ENCODE results near the gene NBPF15. TPM values are rescaled to one million over a fixed set of nuclear protein-coding genes. Genes with fewer than 3 reads are reported as not detected.
"Not testable (repeated sequence)": the region's sequence is repeated elsewhere in the genome, so short reads cannot be mapped to it uniquely, and the experiment has no call there.

Gene NBPF15
- total and polyA plus RNA-seq, 9 of the 15 experiments (the other 6 are each of a cell fraction or from before 2014, with no cell fraction given): 1.8 to 13.2 (median 6.0) TPM

DNA sequence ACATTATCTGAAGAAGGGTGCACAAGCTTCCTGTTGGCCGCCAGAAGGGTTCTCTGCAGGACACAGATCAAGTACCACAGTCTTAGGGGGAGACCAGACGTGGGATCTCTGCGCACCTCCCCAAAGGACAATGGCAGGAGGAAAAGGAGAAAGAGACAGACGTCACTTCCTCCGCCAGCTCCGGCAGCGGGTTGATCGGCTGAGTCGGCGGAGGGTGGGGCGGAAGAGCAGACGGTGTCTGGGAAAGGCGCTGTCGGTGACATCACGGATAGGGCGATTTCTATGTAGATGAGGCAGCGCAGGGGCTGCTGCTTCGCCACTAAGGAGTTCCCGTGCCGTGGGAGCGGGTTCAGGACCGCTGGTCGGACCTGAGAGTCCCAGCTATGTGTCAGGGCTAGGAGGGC, 49.4 kb downstream of the NBPF15 start (continued):
- TF ChIP-seq, protein P1, sequence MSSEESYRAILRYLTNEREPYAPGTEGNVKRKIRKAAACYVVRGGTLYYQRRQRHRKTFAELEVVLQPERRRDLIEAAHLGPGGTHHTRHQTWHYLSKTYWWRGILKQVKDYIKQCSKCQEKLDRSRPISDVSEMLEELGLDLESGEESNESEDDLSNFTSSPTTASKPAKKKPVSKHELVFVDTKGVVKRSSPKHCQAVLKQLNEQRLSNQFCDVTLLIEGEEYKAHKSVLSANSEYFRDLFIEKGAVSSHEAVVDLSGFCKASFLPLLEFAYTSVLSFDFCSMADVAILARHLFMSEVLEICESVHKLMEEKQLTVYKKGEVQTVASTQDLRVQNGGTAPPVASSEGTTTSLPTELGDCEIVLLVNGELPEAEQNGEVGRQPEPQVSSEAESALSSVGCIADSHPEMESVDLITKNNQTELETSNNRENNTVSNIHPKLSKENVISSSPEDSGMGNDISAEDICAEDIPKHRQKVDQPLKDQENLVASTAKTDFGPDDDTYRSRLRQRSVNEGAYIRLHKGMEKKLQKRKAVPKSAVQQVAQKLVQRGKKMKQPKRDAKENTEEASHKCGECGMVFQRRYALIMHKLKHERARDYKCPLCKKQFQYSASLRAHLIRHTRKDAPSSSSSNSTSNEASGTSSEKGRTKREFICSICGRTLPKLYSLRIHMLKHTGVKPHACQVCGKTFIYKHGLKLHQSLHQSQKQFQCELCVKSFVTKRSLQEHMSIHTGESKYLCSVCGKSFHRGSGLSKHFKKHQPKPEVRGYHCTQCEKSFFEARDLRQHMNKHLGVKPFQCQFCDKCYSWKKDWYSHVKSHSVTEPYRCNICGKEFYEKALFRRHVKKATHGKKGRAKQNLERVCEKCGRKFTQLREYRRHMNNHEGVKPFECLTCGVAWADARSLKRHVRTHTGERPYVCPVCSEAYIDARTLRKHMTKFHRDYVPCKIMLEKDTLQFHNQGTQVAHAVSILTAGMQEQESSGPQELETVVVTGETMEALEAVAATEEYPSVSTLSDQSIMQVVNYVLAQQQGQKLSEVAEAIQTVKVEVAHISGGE (CRISPR knock-in tag; IDR thresholded peaks at IDR 0.05): 0 out of 6 replicates have a peak, but pooled peaks of 1 of the 3 experiments have one; percentile 8
- TF ChIP-seq TBP (optimal IDR thresholded peaks at IDR 0.05; ENCODE audit: low read depth, low read length): peak; percentile 61
- 0 out of 2 replicates have a peak, but pooled peaks have one; percentile 7 for TF ChIP-seq JUND (IDR thresholded peaks at IDR 0.05; ENCODE audit: borderline replicate concordance, low read depth, low read length)
- not testable (repeated sequence) for TF ChIP-seq JUND (tag; IDR thresholded peaks at IDR 0.05; ENCODE audit: borderline replicate concordance, low read depth, low read length); CREB1 (IDR thresholded peaks at IDR 0.05); ATF1 (CRISPR knock-in tag; IDR thresholded peaks at IDR 0.05)
- TF ChIP-seq CREB1 (CRISPR knock-in tag; IDR thresholded peaks at IDR 0.05): peak; percentile 67; the same call in 1 of the 2 replicates
- TF ChIP-seq, protein P2, sequence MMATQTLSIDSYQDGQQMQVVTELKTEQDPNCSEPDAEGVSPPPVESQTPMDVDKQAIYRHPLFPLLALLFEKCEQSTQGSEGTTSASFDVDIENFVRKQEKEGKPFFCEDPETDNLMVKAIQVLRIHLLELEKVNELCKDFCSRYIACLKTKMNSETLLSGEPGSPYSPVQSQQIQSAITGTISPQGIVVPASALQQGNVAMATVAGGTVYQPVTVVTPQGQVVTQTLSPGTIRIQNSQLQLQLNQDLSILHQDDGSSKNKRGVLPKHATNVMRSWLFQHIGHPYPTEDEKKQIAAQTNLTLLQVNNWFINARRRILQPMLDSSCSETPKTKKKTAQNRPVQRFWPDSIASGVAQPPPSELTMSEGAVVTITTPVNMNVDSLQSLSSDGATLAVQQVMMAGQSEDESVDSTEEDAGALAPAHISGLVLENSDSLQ (IDR thresholded peaks at IDR 0.05): peak; percentile 35
- TF ChIP-seq, protein P3, sequence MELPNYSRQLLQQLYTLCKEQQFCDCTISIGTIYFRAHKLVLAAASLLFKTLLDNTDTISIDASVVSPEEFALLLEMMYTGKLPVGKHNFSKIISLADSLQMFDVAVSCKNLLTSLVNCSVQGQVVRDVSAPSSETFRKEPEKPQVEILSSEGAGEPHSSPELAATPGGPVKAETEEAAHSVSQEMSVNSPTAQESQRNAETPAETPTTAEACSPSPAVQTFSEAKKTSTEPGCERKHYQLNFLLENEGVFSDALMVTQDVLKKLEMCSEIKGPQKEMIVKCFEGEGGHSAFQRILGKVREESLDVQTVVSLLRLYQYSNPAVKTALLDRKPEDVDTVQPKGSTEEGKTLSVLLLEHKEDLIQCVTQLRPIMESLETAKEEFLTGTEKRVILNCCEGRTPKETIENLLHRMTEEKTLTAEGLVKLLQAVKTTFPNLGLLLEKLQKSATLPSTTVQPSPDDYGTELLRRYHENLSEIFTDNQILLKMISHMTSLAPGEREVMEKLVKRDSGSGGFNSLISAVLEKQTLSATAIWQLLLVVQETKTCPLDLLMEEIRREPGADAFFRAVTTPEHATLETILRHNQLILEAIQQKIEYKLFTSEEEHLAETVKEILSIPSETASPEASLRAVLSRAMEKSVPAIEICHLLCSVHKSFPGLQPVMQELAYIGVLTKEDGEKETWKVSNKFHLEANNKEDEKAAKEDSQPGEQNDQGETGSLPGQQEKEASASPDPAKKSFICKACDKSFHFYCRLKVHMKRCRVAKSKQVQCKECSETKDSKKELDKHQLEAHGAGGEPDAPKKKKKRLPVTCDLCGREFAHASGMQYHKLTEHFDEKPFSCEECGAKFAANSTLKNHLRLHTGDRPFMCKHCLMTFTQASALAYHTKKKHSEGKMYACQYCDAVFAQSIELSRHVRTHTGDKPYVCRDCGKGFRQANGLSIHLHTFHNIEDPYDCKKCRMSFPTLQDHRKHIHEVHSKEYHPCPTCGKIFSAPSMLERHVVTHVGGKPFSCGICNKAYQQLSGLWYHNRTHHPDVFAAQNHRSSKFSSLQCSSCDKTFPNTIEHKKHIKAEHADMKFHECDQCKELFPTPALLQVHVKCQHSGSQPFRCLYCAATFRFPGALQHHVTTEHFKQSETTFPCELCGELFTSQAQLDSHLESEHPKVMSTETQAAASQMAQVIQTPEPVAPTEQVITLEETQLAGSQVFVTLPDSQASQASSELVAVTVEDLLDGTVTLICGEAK (IDR thresholded peaks at IDR 0.05): peak; percentile 80
- TF ChIP-seq, protein P3 (CRISPR knock-in tag; IDR thresholded peaks at IDR 0.05): not testable (repeated sequence)
- TF ChIP-seq HCFC1 (IDR thresholded peaks at IDR 0.05; ENCODE audit: low read depth, low read length): 0 out of 2 replicates have a peak, but pooled peaks have one; percentile 34
- peak; percentile 7; the same call in 1 of the 2 replicates for TF ChIP-seq SOX6 (IDR thresholded peaks at IDR 0.05)
- TF ChIP-seq OTX1 (CRISPR knock-in tag; IDR thresholded peaks at IDR 0.05): peak; percentile 15; the same call in 1 of the 2 replicates
- peak; percentile 75 for TF ChIP-seq ATF1 (tag; IDR thresholded peaks at IDR 0.05)
- TF ChIP-seq PHF20 (IDR thresholded peaks at IDR 0.05; ENCODE audit: partially characterized antibody): peak; percentile 25
- TF ChIP-seq SRF (CRISPR knock-in tag; IDR thresholded peaks at IDR 0.05): 0 out of 4 replicates have a peak, but pooled peaks of 1 of the 2 experiments have one; percentile 12

Data from K562 (cell line).